ENCODE results near the gene WFDC13.
"Not testable (repeated sequence)": the region's sequence is repeated elsewhere in the genome, so short reads cannot be mapped to it uniquely, and the experiment has no call there.

The WFDC13 gene, protein sequence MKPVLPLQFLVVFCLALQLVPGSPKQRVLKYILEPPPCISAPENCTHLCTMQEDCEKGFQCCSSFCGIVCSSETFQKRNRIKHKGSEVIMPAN

DNA sequence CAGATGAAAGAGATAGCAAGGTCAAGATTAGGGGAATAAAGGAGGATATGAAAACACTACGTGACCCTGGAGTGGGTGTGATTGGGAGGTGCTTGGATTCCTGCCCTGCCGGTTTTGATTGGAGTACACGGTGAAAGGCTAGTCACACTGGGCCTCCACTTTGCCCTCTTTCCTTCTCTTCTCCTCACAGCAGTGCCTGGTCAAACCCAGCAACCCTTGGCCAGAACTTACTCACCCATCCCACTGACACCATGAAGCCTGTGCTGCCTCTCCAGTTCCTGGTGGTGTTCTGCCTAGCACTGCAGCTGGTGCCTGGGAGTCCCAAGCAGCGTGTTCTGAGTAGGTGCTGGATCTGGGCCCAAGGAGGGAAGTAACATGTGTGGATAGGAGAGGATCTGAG is at the start of gene WFDC13:
WFDC13 (plus strand) TSS at position 166 of the 400 bp plus-strand sequence; CDS start at position 252, 86 bp downstream.
- Histone ChIP-seq H3K36me3 (replicated peaks) (no peaks in the 10 kb centered on the region), H3K27me3 (ENCODE audit: low read depth) (no peaks in the 10 kb centered on the region), H3K4me3 (no peak within 1 kb of the TSS), H3K9me3 (no peaks in the 10 kb centered on the region), H3K4me1 (no peaks in the 10 kb centered on the region)
- in situ Hi-C loops (cut with MboI; ENCODE audit: low sequenced_read_pairs), result no loop called here
- no peak for DNase-seq (ENCODE audit: low spot score in 2 of 2)

DNA sequence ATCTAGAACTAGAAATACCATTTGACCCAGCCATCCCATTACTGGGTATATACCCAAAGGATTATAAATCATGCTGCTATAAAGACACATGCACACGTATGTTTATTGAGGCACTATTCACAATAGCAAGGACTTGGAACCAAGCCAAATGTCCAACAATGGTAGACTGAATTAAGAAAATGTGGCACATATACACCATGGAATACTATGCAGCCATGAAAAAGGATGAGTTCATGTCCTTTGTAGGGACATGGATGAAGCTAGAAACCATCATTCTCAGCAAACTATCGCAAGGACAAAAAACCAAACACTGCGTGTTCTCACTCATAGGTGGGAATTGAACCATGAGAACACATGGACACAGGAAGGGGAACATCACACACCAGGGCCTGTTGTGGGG is 44.8 kb upstream of the WFDC13 start:
- in situ Hi-C loops (cut with MboI; ENCODE audit: low sequenced_read_pairs), result not testable (repeated sequence)

DNA sequence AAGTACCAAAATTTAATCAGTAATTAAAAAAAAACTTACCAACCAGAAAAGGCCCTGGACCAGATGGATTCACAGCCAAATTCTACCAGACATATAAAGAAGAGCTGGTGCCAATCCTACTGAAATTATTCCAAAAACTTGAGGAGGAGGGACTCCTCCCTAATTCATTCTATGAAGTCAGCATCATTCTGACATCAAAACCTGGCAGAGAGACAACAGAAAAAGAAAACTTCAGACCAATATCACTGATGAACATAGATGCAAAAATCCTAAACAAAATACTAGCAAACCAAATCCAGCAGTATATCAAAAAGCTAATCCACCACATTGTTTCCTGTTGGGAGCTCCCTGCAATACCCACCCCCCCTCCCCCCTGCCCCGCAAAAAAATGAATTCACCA is 31.7 kb upstream of the WFDC13 start, which contains the start of gene WFDC11:
WFDC11 (minus strand) TSS at position 101 of the 400 bp plus-strand sequence. CDS start 19,639 bp downstream, outside the sequence.
- in situ Hi-C loops (cut with MboI; ENCODE audit: low sequenced_read_pairs), result no loop called here
- Histone ChIP-seq H3K4me3 (no peak within 1 kb of the TSS), H3K27me3 (ENCODE audit: low read depth) (no peaks in the 10 kb centered on the region)

More for the DNA sequence above, 44.8 kb upstream of the WFDC13 start:
- H3K4me1 ChIP-seq; H3K36me3 ChIP-seq (replicated peaks); H3K9me3 ChIP-seq; DNase-seq (ENCODE audit: low spot score in 2 of 2); H3K4me3 ChIP-seq; H3K27me3 ChIP-seq (ENCODE audit: low read depth): not testable (repeated sequence)

DNA sequence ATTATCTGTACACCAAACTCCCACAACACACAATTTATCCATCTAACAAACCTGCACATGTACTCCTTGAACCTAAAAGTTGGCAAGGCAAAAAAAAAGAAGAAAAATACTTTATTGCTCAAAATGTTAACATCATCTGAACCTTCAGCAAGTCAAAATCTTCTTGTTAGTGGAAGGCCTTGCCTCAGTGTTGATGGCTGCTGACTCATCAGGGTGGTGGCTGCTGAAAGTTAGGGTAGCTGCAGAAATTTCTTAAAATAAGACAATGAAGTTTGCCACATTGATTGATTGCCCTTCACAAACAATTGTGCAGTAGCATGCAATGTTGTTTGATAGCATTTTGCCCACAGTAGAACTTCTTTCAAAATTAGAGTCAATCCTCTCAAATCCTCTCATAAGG is 29.1 kb upstream of the WFDC13 start:
- in situ Hi-C loops (cut with MboI; ENCODE audit: low sequenced_read_pairs), result no loop called here
- no peaks in the 10 kb centered on the region for H3K36me3 ChIP-seq (replicated peaks)
- no peaks in the 10 kb centered on the region; the same call in 1 of the 2 replicates for H3K9me3 ChIP-seq
- no peaks in the 10 kb centered on the region for H3K4me1 ChIP-seq
- H3K27me3 ChIP-seq (ENCODE audit: low read depth), result no peaks in the 10 kb centered on the region
- no peak for DNase-seq (ENCODE audit: low spot score in 2 of 2)
- H3K4me3 ChIP-seq, result no peak overlapping the region

More for the DNA sequence above, 31.7 kb upstream of the WFDC13 start, which contains the start of gene WFDC11:
- DNase-seq (ENCODE audit: low spot score in 2 of 2), result no peak
- Histone ChIP-seq H3K36me3 (replicated peaks) (no peaks in the 10 kb centered on the region), H3K4me1 (no peaks in the 10 kb centered on the region), H3K9me3 (no peaks in the 10 kb centered on the region; the same call in 1 of the 2 replicates)

DNA sequence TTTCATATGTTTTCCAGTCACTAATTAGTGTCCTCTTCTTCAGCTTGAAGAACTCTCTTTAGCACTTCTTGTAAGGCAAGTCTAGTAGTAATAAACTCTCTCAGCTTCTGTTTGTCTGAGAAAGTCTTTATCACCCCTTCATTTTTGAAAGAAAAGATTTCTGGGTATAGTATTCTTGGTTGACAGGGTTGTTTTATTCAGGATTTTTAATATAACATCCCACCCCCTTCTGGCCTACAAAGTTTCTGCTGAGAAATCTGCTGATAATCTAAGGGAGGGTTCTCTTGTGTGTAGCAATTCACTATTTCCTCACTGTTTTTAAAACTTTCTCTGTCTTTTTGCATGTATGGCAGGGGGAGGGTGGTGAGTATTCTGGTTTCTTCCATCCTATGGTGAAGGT is 22.2 kb upstream of the WFDC13 start:
- H3K36me3 ChIP-seq (replicated peaks), result no peaks in the 10 kb centered on the region
- H3K4me3 ChIP-seq, result no peak overlapping the region
- H3K27me3 ChIP-seq (ENCODE audit: low read depth), result no peaks in the 10 kb centered on the region
- DNase-seq (ENCODE audit: low spot score in 2 of 2), result no peak
- H3K9me3 ChIP-seq, result no peaks in the 10 kb centered on the region
- no peaks in the 10 kb centered on the region for H3K4me1 ChIP-seq
- in situ Hi-C loops (cut with MboI; ENCODE audit: low sequenced_read_pairs), result no loop called here

DNA sequence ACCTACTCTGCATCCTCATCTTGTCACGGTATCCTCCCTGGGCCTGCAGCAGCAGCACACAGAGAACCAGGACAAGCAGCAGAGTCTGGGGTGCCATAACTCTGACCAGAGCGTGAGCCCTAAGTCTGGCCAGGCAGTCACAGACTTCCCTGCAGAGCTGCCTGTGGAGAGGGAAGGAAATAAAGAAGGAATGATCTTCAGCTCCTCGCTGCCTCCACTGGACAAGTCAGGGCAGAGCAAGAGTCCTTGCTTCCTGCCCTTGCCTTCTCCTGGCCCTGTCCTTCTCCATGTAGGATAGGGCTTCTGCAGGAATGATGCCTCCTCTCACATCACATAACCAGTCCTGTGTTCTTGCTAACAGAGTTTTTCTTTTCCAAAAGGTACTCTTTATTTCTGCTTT is 15.9 kb upstream of the WFDC13 start:
- H3K4me3 ChIP-seq, result no peak overlapping the region
- no peak for DNase-seq (ENCODE audit: low spot score in 2 of 2)
- H3K27me3 ChIP-seq (ENCODE audit: low read depth), result no peaks in the 10 kb centered on the region
- no peaks in the 10 kb centered on the region for H3K9me3 ChIP-seq
- in situ Hi-C loops (cut with MboI; ENCODE audit: low sequenced_read_pairs), result no loop called here
- no peaks in the 10 kb centered on the region for H3K4me1 ChIP-seq
- no peaks in the 10 kb centered on the region for H3K36me3 ChIP-seq (replicated peaks)

DNA sequence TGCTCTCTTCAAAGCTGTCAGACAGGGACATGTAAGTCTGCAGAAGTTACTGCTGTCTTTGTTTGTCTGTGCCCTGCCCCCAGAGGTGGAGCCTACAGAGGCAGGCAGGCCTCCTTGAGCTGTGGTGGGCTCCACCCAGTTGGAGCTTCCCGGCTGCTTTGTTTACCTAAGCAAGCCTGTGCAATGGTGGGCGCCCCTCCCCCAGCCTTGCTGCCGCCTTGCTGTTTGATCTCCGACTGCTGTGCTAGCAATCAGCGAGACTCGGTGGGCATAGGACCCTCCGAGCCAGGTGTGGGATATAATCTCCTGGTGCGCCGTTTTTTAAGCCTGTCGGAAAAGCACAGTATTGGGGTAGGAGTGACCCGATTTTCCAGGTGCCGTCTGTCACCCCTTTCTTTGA is 8.5 kb upstream of the WFDC13 start:
- H3K27me3 ChIP-seq (ENCODE audit: low read depth); in situ Hi-C loops (cut with MboI; ENCODE audit: low sequenced_read_pairs); H3K4me1 ChIP-seq; DNase-seq (ENCODE audit: low spot score in 2 of 2); H3K4me3 ChIP-seq; H3K9me3 ChIP-seq; H3K36me3 ChIP-seq (replicated peaks): not testable (repeated sequence)

DNA sequence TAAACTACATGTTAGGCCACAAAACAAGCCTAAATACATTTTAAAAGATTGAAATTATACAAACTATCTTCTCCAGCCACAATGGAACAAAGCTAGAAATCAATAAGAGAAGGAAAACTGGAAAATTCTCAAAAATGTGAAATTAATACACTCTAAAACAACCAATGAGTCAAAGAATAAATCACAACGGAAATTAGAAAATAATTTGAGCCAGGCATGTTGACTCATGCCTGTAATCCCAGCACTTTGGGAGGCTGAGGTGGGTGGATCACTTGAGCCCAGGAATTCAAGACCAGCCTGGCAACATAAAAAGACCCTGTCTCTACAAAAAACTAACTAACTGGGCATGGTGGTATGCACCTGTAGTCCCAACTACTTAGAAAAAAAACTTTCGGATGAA is 6.3 kb upstream of the WFDC13 start:
- Histone ChIP-seq H3K9me3 (no peaks in the 10 kb centered on the region), H3K4me1 (no peaks in the 10 kb centered on the region), H3K27me3 (ENCODE audit: low read depth) (no peaks in the 10 kb centered on the region), H3K36me3 (replicated peaks) (no peaks in the 10 kb centered on the region), H3K4me3 (no peak overlapping the region)
- in situ Hi-C loops (cut with MboI; ENCODE audit: low sequenced_read_pairs), result no loop called here
- DNase-seq (ENCODE audit: low spot score in 2 of 2), result no peak

DNA sequence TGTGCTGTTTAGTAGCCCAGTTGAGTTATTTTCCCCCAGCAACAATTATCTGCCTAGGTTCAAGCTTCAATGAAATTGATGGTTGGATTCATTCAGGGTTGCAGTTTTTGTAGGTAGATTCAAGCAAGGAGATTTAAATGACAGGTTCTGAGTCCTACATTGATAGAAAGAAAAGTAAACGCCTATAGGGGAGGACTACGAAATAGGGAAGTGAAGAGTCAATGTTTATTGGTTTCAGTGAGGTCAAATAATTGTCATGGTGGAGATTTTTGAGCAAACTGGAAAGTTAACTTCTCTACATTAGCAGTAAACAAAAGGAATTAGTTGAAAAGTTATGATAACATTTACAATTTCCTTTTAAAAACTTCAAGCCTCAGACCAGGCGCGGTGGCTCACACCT is 734 bp upstream of the WFDC13 start:
- in situ Hi-C loops (cut with MboI; ENCODE audit: low sequenced_read_pairs), result no loop called here

DNA sequence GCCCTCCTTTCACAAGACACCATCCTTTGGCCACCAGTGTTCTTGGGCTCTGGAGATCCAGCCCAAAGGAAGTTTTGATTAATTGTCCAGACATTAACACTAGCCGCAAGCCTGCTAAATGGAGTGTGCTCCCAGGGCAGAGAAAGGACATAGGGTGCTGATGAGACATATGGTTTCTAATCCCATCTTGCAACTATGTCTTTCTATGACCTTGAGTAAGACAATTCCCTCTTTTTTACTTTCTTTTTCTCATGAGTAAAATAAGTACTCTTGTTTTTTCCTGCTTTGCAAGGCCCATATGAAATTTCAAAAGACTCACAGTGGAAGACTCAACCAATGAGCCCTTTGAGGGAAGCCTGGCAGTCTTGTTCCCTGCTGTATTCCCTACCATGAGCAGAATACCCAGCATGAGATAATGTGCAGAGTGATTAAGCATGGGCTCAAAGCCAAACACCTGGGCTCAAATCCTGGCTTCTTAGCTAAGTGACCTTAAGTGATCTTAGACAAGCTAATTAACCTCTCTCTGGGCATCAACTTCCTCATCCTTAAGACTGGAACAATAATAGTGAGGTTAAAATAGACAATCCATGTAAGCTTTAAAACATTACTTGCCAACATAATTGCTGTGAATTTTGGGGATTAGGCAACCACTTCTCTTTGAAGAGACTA is 3.3 kb downstream of the WFDC13 start, which contains the start of gene WFDC10B:
WFDC10B (minus strand) TSS at position 51 of the 669 bp plus-strand sequence. CDS start 19,027 bp downstream, outside the sequence.
- Histone ChIP-seq H3K27me3 (ENCODE audit: low read depth) (no peaks in the 10 kb centered on the region), H3K4me3 (no peak within 1 kb of the TSS), H3K36me3 (replicated peaks) (no peaks in the 10 kb centered on the region), H3K9me3 (no peaks in the 10 kb centered on the region), H3K4me1 (no peaks in the 10 kb centered on the region)
- in situ Hi-C loops (cut with MboI; ENCODE audit: low sequenced_read_pairs), result no loop called here
- no peak for DNase-seq (ENCODE audit: low spot score in 2 of 2)

More for the DNA sequence above, 734 bp upstream of the WFDC13 start:
- no peak overlapping the region for H3K4me3 ChIP-seq
- H3K36me3 ChIP-seq (replicated peaks), result no peaks in the 10 kb centered on the region
- no peak for DNase-seq (ENCODE audit: low spot score in 2 of 2)
- H3K4me1 ChIP-seq, result no peaks in the 10 kb centered on the region
- H3K27me3 ChIP-seq (ENCODE audit: low read depth), result no peaks in the 10 kb centered on the region
- no peaks in the 10 kb centered on the region for H3K9me3 ChIP-seq

DNA sequence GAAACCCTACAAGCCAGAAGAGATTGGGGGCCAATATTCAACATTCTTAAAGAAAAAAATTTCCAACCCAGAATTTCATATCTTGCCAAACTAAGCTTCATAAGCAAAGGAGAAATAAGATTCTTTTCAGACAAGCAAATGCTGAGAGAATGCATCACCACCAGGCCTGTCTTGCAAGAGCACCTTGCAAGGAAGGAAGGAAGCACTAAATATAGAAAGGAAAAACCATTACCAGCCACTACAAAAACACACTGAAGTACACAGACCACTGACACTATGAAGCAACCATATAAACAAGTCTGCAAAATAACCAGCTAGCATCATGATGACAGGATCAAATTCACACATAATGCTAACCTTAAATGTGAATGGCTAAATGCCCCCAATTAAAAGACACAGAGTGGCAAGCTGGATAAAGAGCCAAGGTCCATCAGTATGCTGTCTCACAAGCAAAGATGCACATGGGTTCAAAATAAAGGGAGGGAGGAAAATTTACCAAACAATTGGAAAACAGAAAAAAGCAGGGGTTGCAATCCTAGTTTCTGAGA is 14.4 kb downstream of the WFDC13 start:
- H3K36me3 ChIP-seq (replicated peaks); H3K9me3 ChIP-seq; H3K4me1 ChIP-seq; H3K4me3 ChIP-seq; DNase-seq (ENCODE audit: low spot score in 2 of 2); H3K27me3 ChIP-seq (ENCODE audit: low read depth); in situ Hi-C loops (cut with MboI; ENCODE audit: low sequenced_read_pairs): not testable (repeated sequence)

DNA sequence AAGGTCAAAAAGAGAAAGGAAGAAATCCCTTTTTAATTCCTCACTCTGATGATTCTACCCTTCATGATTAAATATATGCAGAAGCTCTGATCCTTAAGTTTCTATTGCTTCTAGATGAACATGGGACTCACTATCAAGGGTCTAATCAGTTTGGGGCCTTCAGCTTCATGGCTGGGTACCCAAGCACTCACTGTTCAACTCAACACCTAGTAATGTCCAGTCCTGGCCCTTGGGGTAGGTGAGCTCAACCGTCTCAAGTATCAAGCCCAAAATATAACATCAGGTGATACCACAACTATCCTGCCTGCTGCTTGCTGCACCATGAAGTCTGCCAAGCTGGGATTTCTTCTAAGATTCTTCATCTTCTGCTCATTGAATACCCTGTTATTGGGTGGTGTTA is 20.2 kb downstream of the WFDC13 start, which contains the start of gene SPINT4:
SPINT4 (plus strand) TSS at position 301 of the 400 bp plus-strand sequence; CDS start at position 322, 21 bp downstream.
- Histone ChIP-seq H3K4me3 (no peak within 1 kb of the TSS), H3K4me1 (no peaks in the 10 kb centered on the region), H3K9me3 (no peaks in the 10 kb centered on the region), H3K36me3 (replicated peaks) (no peaks in the 10 kb centered on the region), H3K27me3 (ENCODE audit: low read depth) (peaks cover 5% of the 10 kb centered on the region; the same call in 1 of the 2 replicates)
- no peak for DNase-seq (ENCODE audit: low spot score in 2 of 2)
- in situ Hi-C loops (cut with MboI; ENCODE audit: low sequenced_read_pairs), result no loop called here

DNA sequence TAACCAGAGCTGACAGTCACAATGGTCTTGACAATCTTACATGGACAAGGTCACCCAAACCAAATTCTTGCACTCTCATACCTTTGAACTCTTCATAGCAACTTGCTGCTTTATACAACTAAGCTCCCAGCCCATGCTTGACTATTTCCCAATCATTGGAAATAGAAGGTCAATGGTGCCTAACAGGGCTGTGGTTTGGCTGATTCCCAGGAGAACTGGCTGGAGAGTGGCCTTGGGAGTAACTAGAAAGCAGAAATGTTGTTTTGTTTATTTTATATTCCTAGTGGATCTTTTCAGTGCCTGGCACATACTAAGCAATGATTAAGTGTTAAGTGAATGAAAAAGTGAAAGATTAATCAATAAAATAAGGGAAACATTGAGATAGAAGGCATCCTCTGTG is 23.3 kb downstream of the WFDC13 start:
- Histone ChIP-seq H3K4me1 (no peaks in the 10 kb centered on the region), H3K27me3 (ENCODE audit: low read depth) (peaks cover 5% of the 10 kb centered on the region; the same call in 1 of the 2 replicates), H3K9me3 (no peaks in the 10 kb centered on the region), H3K36me3 (replicated peaks) (no peaks in the 10 kb centered on the region), H3K4me3 (no peak overlapping the region)
- no peak for DNase-seq (ENCODE audit: low spot score in 2 of 2)
- in situ Hi-C loops (cut with MboI; ENCODE audit: low sequenced_read_pairs), result no loop called here

DNA sequence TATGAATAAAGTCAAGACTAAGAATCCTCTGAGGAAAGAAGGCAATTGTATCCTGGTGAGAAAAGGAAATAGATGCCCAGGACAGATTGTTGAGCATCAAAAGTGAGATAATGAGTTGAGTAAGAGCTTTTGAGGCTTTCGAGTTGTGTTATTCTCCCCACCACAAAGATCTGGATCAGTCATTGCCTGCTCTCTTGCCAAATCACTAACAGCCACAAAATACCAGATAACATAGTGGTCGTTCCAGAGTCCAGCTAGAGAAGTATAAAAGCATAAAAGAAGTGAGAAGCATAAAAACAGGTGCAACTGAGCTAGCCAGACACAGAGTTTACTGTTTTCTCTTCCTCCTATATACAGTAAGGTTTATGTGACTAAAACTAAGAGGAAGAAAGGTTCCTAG is 25.2 kb downstream of the WFDC13 start:
- no peaks in the 10 kb centered on the region for H3K4me1 ChIP-seq
- DNase-seq (ENCODE audit: low spot score in 2 of 2), result no peak
- H3K27me3 ChIP-seq (ENCODE audit: low read depth), result peaks cover 3% of the 10 kb centered on the region; the same call in 1 of the 2 replicates
- no peak overlapping the region for H3K4me3 ChIP-seq
- H3K9me3 ChIP-seq, result no peaks in the 10 kb centered on the region
- in situ Hi-C loops (cut with MboI; ENCODE audit: low sequenced_read_pairs), result no loop called here
- no peaks in the 10 kb centered on the region for H3K36me3 ChIP-seq (replicated peaks)
